ENCODE measurements around the gene GLT6D1.

- TF ChIP-seq ASH2L (IDR thresholded peaks at IDR 0.05; ENCODE audit: insufficient read length, low read depth, low read length) (no peak), ATF7 (IDR thresholded peaks at IDR 0.05) (no peak), ATF7 (CRISPR knock-in tag; IDR thresholded peaks at IDR 0.05) (no peak)
These were observed 51.0 kb downstream of the GLT6D1 start for GRCh38 chr9:135588371-135588770.
